Measurements from ENCODE around the gene TPBGL. TPM values are rescaled to one million over a fixed set of nuclear protein-coding genes. Genes with fewer than 3 reads are reported as not detected.

The TPBGL gene
- total RNA-seq, 1 experiment from 2014 or later, result not detected

DNA sequence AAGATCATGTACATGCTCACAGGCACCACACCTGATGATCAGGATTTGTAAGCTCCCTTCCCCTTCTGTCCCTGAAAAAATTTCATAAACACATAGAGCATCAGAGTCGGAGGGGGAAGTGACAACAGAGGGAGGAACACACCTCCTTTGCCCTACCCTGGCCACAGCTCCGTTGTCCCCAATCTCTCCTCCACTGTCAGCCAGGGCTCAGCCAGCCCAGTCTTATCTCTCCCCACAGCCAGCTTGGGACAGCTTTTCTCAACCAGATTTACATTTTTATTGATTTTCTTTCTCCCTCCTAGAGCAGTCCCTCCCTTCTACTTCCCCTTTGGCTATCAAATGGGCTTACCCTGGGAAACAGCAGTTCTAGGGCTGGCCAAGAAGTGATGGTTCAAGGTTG is 32.1 kb upstream of the TPBGL start:
- DNase-seq (ENCODE audit: low spot score), result no peak

DNA sequence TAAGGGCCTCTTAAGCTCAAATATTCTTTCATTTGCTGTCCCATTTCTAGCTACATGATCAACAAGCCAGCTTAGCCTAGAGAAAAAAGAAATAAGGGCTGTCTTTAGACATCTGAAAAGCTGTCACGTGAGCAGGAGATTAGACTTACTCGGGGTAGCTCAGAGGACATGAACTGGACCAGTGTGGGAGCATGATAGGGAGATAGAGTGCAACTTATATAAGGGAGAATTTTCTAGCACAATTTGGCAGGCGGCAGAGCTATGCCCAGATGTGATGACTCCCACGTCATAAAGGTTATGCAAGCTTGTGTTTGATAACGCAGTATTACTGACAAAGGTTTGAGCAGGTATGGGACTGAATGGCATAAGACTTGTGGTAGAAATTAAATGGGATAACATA is 28.2 kb upstream of the TPBGL start:
- no peak for DNase-seq (ENCODE audit: low spot score)

DNA sequence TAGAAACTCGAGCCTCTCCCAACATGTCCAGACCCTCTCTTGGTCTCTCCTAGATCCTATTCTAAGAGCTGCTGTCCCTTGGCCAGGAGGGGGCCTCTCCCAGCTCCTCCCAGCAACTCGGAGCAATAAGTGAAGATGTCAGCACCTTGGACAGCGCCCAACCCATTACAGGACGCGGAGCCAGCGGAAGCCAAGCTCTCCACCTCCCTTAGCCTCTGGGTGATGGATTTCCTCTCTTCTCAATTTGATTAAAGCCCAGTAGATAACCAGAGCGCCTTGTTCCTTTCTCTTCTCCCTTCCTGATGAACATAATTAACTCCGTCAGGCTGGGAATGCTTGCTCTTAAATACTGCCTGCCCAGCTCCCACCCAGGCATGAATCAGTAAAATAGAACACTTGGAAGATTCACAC is 26.2 kb upstream of the TPBGL start:
- peak; percentile 94 for DNase-seq (ENCODE audit: low spot score)

DNA sequence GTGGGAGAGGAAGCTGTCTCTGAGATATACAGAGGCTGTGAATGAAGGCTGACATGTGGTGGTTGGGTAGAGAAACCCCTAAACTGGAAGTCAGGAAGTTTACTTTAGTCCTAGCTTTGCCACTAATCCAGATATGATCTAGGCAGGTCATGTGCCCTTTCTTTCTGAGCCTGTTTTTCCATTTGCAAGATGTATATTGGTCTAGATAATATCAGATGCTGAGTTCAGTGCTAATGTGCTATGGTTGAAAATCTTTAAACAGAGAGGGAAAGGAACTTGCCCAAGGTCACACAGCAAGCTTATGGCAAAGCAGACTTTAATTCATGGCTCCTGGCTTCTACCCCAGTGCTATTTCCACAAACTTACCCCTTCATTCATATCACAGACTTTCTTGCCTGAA is 25.7 kb upstream of the TPBGL start:
- no peak for DNase-seq (ENCODE audit: low spot score)

DNA sequence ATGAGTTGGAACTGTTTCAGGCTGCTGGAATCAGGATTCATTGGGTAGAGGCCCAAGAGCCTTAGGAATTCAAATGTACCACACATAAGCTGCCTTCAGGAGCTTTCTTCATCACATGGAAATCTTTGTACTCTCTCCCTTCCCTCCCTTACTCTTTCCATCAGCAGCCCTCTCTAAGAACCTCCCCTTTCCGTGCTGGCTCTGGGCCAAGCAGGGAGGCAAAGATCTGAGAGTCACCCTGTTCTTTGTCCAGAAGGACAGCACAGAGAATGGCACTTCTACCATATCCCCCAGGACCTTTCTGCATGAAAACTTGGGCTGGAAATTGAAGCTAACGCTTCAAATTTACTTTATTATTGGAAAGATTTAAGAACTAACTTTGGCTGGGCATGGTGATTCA is 20.7 kb upstream of the TPBGL start:
- no peak for DNase-seq (ENCODE audit: low spot score)

DNA sequence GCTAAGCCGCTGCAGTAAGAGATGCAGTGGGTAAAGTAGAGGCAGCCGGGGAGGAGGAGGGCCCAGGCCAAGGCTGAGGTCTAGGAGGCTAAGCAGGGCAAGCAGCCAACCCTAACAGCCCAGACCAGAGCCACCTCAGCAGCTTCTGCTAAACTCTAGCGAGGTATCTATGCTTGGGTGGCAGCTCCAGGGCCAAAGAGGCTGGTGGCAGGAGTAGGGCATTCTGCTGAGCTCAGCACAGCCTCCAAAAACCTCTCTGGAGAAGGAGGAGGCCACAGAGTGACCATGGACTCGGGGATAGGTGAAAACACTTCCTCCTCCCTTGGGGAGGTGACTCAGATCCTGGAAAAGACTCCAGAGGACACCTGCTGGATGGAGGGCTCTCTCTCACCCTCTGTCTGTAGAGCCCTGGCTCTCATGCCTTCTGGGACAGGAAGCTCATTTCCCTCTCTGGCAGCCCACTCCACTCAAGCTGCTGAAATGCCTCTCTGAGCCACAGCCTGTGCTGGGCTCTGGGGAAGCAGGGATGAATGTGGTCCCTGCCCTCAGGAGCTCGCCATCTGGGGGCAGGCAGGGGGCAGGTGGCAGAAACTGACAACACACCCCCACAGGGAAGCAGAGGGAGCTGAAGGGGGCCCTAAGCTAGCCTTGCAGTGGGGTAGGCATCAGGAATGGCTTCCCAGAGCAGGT is 16.5 kb upstream of the TPBGL start:
- peak; percentile 34 for DNase-seq (ENCODE audit: low spot score)

DNA sequence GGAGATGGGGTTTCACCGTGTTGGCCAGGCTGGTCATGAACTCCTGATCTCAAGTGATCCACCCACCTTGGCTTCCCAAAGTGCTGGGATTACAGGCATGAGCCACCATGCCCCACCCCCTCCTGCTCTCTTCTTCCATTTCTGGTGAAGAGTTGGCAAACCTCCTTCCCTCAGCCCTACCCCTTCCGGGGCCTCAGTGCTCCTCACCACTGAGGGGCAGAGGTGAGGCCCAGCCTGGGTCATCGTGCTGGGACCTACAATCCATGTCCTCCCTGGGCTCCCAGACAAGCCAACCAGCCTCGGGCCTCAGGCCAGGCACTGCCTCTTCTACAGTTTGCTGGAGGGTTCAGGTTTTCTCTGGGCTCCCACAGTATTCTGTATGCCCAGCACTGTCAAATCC is 14.8 kb upstream of the TPBGL start:
- no peak for DNase-seq (ENCODE audit: low spot score)

DNA sequence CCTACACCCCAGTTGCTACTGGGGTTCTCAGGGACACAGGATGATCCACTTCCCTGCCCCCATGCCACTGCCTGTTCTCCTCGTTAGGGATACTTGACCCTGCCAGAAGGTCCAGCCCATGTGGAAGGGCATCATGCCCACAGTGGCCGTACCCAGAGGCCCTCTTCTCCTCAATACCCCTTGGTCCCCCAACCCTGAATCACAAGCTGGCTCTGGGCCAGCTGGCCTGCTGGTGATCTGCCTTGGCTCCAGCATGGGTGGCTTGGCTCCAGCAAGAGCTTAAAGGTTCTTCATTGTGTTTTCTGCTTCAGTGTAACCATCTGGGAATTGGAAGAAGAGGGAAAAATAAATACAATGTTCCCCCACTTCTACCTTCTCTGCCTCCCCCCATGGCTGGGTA is 11.1 kb upstream of the TPBGL start:
- no peak for DNase-seq (ENCODE audit: low spot score)

DNA sequence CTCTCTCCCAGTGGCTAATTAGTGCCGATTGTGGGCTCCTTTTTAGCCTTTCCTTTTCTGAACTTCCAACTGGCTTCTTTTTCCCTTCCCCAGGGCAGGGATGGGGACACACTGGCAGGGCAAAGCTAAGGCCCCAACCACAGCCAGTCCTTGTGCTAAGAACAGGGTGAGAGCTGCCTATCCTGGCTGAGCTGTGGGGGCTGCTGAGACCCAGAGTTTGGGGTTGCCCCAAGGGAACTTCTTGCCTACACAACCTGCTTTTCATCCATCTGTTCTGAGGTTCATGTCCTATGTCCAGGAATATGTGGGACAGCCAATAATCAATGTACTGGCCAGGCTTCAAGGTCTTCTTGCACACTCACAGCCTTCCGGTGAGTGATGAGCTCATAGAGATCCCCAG is 10.0 kb upstream of the TPBGL start:
- no peak for DNase-seq (ENCODE audit: low spot score)

DNA sequence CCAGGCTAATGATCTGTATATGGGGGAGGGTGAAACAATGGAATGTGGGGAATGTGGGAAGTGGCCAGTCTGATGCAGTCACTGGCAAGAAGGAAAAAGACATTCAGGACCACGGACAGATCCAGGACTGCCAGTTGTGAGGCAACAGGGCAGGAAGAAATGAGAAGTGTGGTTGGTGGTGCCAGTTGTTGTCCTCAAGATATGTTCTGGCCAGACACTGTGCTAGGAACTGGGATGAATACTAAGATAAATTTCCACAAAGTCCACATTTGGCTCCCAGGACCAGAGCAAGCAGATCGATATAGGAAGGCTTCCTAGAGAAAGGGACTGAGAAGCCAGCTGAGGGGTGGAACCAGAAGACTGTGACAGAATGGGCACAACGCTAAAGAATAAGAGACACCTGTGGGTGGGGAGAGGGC is 6.8 kb upstream of the TPBGL start:
- DNase-seq (ENCODE audit: low spot score), result peak; percentile 79

DNA sequence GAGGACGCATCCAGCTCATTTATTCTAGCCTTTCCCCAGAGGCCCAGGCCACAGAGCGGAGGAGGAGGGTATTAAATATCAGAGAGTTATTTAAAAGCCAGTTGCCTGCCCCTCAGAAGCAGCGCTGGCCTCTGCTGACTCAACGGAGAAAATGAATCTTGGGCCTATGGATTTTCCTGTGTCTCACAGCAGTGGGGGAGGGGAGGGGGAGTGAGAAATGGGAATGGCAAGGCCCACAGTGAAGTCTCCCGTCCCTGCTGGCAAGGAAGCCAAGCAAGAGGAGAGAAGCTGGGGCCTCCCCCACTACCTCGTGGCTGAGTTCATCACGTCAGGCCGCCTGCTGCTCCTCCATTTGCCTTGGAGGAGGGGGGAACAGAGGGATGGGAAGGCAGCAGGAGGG is 4.5 kb upstream of the TPBGL start:
- DNase-seq (ENCODE audit: low spot score), result no peak

DNA sequence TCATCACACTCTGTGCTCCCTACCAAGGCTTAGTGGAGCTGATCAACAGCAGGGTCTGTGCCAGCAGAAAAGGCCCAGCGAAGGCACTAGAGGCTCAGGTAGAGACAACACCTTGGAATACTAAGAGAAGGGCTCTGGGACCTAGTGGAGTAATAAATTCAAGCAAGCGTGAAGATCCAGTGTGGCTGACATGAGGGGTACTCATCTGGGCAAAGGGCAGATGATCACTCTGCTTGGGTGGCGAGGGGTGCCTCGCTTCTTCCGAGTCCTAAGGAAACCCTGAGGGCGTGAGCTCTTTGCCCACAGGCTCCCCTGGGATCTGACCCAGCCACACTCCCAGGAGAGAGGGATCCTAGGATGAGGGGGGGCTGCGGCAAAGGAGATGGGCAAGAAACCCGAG is 3.5 kb upstream of the TPBGL start:
- no peak for DNase-seq (ENCODE audit: low spot score)

DNA sequence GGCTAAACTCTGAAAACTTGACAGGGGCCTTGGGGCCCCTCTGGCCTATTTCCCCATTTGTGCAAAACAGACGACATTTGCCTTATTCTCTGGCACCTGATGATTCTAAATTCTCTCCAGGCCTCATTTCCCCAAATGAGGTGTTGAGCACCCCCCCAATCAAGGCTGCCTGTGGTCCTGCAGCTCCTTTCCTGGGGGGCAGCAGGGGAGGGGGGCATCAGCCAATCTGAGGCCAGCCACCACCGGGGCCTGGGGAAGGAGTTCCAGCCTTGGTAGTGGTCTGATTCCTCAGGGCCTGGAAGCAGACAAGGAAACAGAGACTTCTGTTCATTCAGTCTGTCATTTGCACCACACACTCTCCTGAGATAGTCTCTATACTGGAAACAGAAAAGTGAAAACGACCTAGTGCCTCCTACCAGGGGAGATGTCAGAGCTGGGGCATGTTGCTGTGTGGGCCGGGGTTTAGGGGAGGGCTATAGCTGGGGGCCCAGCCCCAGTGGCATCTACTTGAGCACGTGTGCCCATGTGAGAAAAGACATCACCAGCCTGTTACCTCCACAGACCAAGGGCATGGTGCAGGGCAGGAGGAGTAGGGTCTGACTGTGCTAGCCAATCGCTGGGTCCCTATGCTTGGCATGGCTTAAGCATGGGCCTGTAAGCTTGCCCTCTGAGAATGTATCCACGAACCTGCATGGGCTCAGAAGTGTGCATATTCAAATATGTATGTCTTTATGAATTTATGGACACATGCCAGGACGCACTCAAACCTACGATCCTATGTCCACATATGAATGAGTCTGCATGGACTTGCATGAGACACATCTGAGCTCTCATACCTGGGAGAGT is 1.8 kb upstream of the TPBGL start:
- no peak for DNase-seq (ENCODE audit: low spot score)

DNA sequence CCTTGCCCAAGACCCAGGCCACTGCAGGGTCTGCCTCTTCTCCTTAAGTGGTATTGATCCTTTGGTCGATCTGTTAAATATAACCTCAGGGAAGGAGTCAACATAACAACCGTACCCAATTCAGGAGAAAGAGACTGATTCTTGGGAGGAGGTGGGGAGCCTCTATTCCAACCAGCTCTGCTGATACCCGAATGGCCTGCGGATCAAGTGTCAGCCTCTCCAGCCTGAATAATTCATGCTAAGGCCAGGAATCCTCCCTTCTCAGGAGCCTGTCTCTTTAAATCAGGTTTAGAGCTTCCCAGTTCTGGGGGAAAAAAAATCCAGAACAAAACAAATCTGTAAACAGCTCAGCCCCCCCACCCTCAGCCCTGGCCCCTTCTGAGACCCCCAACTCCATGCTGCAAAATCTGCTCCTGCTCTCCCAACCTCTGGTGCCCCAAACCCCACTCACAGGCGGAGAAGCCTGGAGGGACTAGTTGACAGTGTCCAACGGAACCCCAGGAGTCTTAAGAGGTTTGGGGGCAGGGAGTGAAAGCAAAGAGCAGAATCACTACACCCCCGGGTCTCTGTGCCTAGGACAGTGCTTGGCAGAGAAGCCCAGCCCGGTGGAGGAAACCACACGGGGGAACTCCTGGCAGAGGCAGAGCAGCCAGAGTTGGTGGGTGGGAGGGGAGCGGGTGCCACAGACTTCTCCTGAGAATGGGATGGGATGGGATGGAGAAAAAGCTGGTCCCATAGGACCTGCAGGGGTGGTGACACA is 863 bp upstream of the TPBGL start:
- no peak for DNase-seq (ENCODE audit: low spot score)

DNA sequence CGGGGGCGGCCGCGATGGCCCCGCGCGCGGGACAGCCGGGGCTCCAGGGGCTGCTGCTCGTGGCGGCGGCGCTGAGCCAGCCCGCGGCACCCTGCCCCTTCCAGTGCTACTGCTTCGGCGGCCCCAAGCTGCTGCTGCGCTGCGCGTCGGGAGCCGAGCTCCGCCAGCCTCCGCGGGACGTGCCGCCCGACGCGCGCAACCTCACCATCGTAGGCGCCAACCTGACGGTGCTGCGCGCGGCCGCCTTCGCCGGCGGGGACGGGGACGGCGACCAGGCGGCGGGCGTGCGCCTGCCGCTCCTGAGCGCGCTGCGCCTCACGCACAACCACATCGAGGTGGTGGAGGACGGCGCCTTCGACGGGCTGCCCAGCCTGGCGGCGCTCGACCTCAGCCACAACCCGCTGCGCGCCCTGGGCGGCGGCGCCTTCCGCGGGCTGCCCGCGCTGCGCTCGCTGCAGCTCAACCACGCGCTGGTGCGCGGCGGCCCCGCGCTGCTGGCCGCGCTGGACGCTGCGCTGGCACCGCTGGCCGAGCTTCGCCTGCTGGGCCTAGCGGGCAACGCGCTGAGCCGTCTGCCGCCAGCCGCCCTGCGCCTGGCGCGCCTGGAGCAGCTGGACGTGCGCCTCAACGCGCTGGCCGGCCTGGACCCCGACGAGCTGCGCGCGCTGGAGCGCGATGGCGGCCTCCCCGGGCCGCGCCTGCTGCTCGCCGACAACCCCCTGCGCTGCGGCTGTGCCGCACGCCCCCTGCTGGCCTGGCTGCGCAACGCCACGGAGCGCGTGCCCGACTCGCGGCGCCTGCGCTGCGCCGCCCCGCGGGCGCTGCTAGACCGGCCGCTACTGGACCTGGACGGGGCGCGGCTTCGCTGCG is 697 bp downstream of the TPBGL start:
- peak; percentile 80 for DNase-seq (ENCODE audit: low spot score)

DNA sequence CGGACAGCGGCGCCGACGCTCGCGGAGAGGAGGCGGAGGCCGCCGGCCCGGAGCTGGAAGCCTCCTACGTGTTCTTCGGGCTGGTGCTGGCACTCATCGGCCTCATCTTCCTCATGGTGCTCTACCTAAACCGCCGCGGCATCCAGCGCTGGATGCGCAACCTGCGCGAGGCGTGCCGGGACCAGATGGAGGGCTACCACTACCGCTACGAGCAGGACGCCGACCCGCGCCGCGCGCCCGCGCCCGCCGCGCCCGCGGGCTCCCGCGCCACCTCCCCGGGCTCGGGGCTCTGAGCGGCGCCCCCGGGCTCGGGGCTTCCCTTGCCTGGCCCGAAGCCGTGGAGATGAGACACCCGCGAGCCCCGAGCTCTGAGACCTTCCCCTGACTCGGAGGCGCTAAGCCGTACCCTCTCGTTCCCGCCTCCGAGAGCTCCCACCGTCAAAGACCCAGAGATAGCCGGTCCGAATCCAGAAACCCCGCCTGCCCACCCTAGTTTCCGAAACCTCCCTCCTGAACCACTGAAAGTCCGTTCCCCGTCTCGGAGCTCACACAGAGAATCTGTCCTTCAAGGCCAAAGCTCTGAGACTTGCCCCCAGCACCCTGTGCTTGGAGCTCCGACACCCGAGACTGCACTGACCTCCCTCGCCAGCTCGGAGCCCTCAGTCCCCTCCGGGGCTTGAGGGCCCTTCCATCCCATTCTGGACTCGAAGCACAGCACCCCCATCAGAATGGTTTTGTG is 1.5 kb downstream of the TPBGL start:
- no peak for DNase-seq (ENCODE audit: low spot score)

DNA sequence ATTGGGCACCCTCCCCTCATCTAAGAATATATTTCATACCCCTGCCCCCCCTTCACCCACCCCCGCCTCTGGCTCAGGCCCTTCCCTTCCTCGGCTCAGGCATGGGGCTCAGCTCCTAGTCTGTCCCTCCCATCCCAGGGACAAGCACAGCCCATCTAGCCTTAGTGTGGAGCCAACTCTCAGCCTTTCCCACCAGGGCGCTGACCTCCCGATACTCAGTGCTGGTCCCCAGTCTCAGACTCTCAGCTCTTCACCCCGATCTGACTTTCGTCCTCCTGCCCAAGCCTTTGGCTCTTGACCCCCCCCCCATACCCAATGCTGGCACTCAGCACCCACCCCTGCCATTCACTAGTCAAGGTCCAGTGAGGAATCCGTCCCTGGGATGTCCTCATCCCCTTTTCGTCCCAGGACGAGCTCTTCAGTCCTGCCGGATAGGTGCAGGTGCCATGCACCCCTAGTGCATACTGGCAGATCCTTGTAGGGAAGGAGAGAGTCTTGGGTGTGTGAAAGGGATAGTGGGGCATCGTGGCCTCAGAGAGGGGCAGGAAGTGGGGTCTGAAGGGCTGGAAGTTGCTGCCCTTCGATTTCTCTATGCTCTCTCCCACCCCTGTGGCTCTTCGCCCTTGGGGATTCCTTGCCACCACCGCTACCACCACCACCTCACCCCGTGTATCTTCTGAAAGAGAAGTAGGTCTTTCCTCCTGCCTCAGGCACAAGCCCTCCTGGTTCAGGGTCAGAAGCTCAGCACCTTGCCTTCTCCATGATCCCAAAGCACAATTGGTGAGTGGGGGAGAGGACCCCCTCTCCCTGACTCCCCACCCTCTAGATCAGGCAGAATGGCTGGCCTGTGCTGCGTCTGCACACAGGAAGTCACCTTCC is 2.4 kb downstream of the TPBGL start:
- DNase-seq (ENCODE audit: low spot score), result no peak

DNA sequence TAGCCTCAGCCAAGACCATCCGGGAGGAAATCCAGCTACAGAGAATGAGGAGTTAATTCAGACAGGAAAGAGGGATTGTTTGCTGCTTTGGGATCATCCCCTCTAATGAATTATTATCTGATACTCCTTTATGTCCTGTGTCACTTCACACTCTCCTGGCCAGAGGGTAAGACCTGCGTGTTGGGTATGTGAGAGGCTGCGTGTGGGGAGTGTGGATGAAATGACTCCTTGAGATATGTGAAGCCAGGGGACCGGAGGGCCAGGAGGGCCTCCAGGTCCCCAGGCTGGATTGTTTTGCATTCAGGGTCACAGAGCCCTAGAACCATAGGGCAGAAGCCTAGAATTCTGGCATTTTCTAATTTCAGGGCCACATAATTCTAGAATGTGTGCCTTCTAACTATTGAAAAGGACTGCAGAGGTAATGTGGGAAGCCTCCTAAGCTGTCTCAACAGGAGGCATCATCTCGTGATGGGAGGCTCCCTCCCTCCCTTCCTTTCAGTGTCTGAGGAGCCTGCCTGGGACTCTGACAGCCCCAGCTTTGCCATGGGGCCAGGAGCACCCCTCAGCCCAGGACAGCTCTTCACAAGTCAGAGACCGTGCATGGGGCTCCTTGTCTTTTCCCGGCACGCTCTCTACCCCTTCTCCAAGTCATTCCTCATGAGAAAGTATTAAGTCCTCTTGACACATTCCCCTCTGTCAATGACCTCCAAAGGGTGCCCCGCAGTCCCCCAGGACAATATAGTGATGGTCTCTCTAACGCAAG is 3.7 kb downstream of the TPBGL start:
- DNase-seq (ENCODE audit: low spot score), result no peak

All from HT-29 (cell line).